Caco-2 (cell line): Measurements from ENCODE around the gene HMCN1. TPM values are rescaled to one million over a fixed set of nuclear protein-coding genes. Genes with fewer than 3 reads are reported as not detected.

Source experiments
- BruUV-seq: library from RNA; stranded (reverse); fragments of 400-500 nt; replicated peaks from 2 replicates; lab custom pipeline; 2021; lab: Mats Ljungman, UMichigan
- CTCF ChIA-PET: fragments of 300-600 bp; sonication (Branson Sonifier 250); formaldehyde crosslinking; loops from one replicate; lab custom pipeline; 2022; ENCODE audit warnings: antibody characterized with exemption; lab: Charles Lee
- POLR2A ChIA-PET: fragments of 300-600 bp; sonication (Branson Sonifier 250); formaldehyde crosslinking; loops from one replicate; lab custom pipeline; 2022; ENCODE audit warnings: antibody characterized with exemption; lab: Charles Lee
- DNase-seq, 2 experiments: peaks; one replicate each; pipeline versions ENCODE4 v3.0.0 to v3.0.0-alpha.2; 2020 to 2022
- H3K27me3 ChIP-seq: replicated peaks from 2 replicates; pipeline ENCODE4 v1.6.0; 2011; ENCODE audit warnings: low read length; ENCODE audit not compliant: control insufficient read depth, insufficient read depth
- H3K36me3 ChIP-seq: 2 replicates; pipeline ENCODE4 v1.5.1; 2011; ENCODE audit warnings: low read length; ENCODE audit not compliant: control insufficient read depth, insufficient read depth
- H3K4me1 ChIP-seq: fragments of 250-450 bp; sonication (Bioruptor Pico); 2 replicates; pipeline ENCODE4 v1.5.1; 2020; ENCODE audit warnings: mild to moderate bottlenecking
- H3K4me3 ChIP-seq: 2 replicates; pipeline ENCODE4 v1.5.1; 2011; ENCODE audit warnings: low read depth, mild to moderate bottlenecking, control low read depth, low read length
- H3K9me3 ChIP-seq: fragments of 250-450 bp; sonication (Bioruptor Pico); 2 replicates; pipeline ENCODE4 v1.5.1; 2020; ENCODE audit warnings: mild to moderate bottlenecking, moderate library complexity
- H3K27ac Mint-ChIP-seq: one replicate; pipeline ENCODE4 v1.8.0; 2022; ENCODE audit warnings: mixed read lengths; ENCODE audit not compliant: unreplicated experiment
- H3K27me3 Mint-ChIP-seq: one replicate; pipeline ENCODE4 v1.8.0; 2022; ENCODE audit warnings: mixed read lengths; ENCODE audit not compliant: insufficient read depth, unreplicated experiment
- H3K36me3 Mint-ChIP-seq: one replicate; pipeline ENCODE4 v1.8.0; 2022; ENCODE audit warnings: mild to moderate bottlenecking, mixed read lengths; ENCODE audit not compliant: insufficient read depth, unreplicated experiment
- H3K4me1 Mint-ChIP-seq: one replicate; pipeline ENCODE4 v1.8.0; 2022; ENCODE audit warnings: low read depth, mixed read lengths; ENCODE audit not compliant: unreplicated experiment
- H3K4me3 Mint-ChIP-seq: one replicate; pipeline ENCODE4 v1.8.0; 2022; ENCODE audit warnings: mild to moderate bottlenecking, moderate library complexity, mixed read lengths; ENCODE audit not compliant: unreplicated experiment
- H3K9me3 Mint-ChIP-seq: one replicate; pipeline ENCODE4 v1.8.0; 2022; ENCODE audit warnings: mixed read lengths; ENCODE audit not compliant: unreplicated experiment
- intact Hi-C: fragments of 100-400 bp; cut with micrococcal nuclease; formaldehyde crosslinking; loops from one replicate; pipeline ENCODE4 v1.10.0; 2022; ENCODE audit not compliant: unreplicated experiment
- total RNA-seq: library from RNA; stranded (reverse); gene quantifications from 2 replicates; pipeline ENCODE4 v1.2.3, GENCODE V29; 2022
- TF ChIP-seq, protein P1 (sequence below), 2 experiments: fragments of 200-600 bp in 1 of 2; IDR thresholded peaks; 1 replicate in 1 of 2; 2 replicates in 1 of 2; pipeline versions ENCODE4 v1.5.1 to v1.8.0; 2011 to 2022; ENCODE audit warnings: antibody characterized with exemption in 1 of 2, control low read depth in 1 of 2, inconsistent platforms in 1 of 2, low read depth in 1 of 2, low read length in 1 of 2, mild to moderate bottlenecking in 1 of 2, moderate library complexity in 1 of 2; ENCODE audit not compliant: insufficient read depth in 1 of 2, severe bottlenecking in 1 of 2, unreplicated experiment in 1 of 2

Gene HMCN1
- total RNA-seq, 1 experiment from 2014 or later, result 0.02 TPM

DNA sequence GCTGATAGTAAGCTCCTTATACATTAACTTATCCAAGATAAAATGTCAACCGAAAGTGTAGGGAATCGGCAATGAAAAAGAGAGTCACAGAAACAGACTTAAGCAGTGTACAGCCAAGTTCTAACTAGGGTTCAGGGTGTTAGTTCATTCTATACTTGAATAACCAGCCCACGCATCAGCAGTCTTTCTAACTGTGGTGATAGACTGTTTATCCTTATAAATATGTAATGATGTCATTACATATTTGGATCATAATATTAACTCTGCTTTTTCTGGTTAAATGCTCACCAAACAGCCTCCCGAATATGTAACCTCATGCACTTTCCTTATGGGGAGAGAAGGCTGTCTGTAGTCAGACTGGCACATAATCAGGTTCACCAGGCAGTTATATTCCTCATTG, 11.0 kb downstream of the HMCN1 start:
- Mint-ChIP-seq H3K4me3 (no peak overlapping the region), H3K4me1 (peaks cover 6% of the 10 kb centered on the region), H3K27ac (no peak overlapping the region), H3K9me3 (peaks cover 14% of the 10 kb centered on the region), H3K27me3 (peaks cover 13% of the 10 kb centered on the region), H3K36me3 (no peaks in the 10 kb centered on the region)
- Histone ChIP-seq H3K9me3 (0 out of 2 replicates have a peak, but pooled peaks cover 3% of the 10 kb centered on the region), H3K4me3 (no peak overlapping the region), H3K36me3 (no peaks in the 10 kb centered on the region), H3K27me3 (no peaks in the 10 kb centered on the region), H3K4me1 (no peaks in the 10 kb centered on the region)
- TF ChIP-seq, protein P1, sequence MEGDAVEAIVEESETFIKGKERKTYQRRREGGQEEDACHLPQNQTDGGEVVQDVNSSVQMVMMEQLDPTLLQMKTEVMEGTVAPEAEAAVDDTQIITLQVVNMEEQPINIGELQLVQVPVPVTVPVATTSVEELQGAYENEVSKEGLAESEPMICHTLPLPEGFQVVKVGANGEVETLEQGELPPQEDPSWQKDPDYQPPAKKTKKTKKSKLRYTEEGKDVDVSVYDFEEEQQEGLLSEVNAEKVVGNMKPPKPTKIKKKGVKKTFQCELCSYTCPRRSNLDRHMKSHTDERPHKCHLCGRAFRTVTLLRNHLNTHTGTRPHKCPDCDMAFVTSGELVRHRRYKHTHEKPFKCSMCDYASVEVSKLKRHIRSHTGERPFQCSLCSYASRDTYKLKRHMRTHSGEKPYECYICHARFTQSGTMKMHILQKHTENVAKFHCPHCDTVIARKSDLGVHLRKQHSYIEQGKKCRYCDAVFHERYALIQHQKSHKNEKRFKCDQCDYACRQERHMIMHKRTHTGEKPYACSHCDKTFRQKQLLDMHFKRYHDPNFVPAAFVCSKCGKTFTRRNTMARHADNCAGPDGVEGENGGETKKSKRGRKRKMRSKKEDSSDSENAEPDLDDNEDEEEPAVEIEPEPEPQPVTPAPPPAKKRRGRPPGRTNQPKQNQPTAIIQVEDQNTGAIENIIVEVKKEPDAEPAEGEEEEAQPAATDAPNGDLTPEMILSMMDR (IDR thresholded peaks at IDR 0.05; ENCODE audit: insufficient read depth in 1 of 2, low read depth in 1 of 2, low read length in 1 of 2, severe bottlenecking in 1 of 2, unreplicated experiment in 1 of 2), result no peak
- intact Hi-C loops, result no loop called here
- DNase-seq, result no peak
- ChIA-PET CTCF (no interaction called here), POLR2A (no interaction called here)
- no TSS peak for BruUV-seq

DNA sequence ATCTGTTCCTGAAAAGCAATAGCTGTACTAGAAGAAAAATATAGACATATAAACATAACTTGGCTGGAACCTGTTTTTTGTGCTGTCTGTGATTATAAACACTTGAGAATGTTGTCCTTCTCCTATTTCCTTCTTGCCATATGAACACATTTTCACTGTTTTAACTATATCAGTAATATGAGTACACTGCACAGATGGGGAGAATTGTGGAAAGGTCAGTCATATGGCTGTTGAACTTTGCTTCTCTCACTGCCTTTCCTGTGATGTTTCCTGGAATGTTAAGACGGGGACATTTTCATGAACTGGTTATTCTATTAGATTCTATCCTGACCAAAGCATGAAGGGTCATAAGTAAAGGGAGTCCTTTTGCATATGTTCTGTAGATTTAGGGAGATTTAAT, 24.9 kb downstream of the HMCN1 start:
- BruUV-seq, result no TSS peak
- no peaks in the 10 kb centered on the region for H3K36me3 Mint-ChIP-seq
- CTCF ChIA-PET, result no interaction called here

DNA sequence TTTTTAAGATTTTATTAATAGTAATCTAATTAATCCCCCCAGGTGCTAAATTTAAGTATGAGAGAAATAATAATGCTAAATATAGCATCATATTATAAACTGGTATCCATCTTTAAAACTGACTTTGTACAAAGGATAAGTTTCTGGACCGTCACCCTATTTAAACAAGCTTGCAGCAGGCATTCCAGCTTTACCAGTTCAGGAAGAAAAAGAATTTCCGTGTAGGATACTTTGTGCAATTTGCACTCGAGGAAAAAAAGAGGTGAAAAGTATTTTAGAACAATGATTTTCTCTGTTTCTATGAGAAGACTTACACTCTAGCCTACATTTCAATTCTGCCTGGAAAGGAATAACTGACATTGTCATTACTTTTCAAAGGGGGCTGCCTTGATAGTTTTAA, 27.6 kb downstream of the HMCN1 start:
- Histone ChIP-seq H3K4me3 (no peak overlapping the region), H3K27me3 (no peaks in the 10 kb centered on the region), H3K9me3 (no peaks in the 10 kb centered on the region), H3K36me3 (no peaks in the 10 kb centered on the region), H3K4me1 (no peaks in the 10 kb centered on the region)
- H3K27ac Mint-ChIP-seq, result no peak overlapping the region
- intact Hi-C loops, result no loop called here
- no peaks in the 10 kb centered on the region for H3K36me3 Mint-ChIP-seq
- no peak overlapping the region for H3K4me3 Mint-ChIP-seq
- H3K27me3 Mint-ChIP-seq, result peaks cover 17% of the 10 kb centered on the region
- no peaks in the 10 kb centered on the region for H3K9me3 Mint-ChIP-seq
- DNase-seq, result no peak
- ChIA-PET POLR2A (no interaction called here), CTCF (no interaction called here)
- no TSS peak for BruUV-seq
- TF ChIP-seq, protein P1 (IDR thresholded peaks at IDR 0.05; ENCODE audit: insufficient read depth in 1 of 2, low read depth in 1 of 2, low read length in 1 of 2, severe bottlenecking in 1 of 2, unreplicated experiment in 1 of 2), result no peak
- H3K4me1 Mint-ChIP-seq, result no peaks in the 10 kb centered on the region

More for the DNA sequence above, 24.9 kb downstream of the HMCN1 start:
- TF ChIP-seq, protein P1 (IDR thresholded peaks at IDR 0.05; ENCODE audit: insufficient read depth in 1 of 2, low read depth in 1 of 2, low read length in 1 of 2, severe bottlenecking in 1 of 2, unreplicated experiment in 1 of 2), result no peak
- Mint-ChIP-seq H3K27me3 (peaks cover 17% of the 10 kb centered on the region), H3K4me3 (no peak overlapping the region), H3K4me1 (no peaks in the 10 kb centered on the region), H3K27ac (no peak overlapping the region), H3K9me3 (no peaks in the 10 kb centered on the region)
- intact Hi-C loops, result no loop called here
- Histone ChIP-seq H3K27me3 (no peaks in the 10 kb centered on the region), H3K36me3 (no peaks in the 10 kb centered on the region), H3K4me3 (no peak overlapping the region), H3K9me3 (no peaks in the 10 kb centered on the region), H3K4me1 (no peaks in the 10 kb centered on the region)
- DNase-seq, result no peak
- POLR2A ChIA-PET, result no interaction called here
